Activated CD4-positive, alpha-beta T cell treated with anti-CD3 and anti-CD28 coated beads for 1 hour (primary cell): ENCODE data around the gene NRXN3.

Source experiments
- DNase-seq: peaks from one replicate; pipeline ENCODE4 v3.0.0-alpha.2; 2020

The NRXN3 gene

DNA sequence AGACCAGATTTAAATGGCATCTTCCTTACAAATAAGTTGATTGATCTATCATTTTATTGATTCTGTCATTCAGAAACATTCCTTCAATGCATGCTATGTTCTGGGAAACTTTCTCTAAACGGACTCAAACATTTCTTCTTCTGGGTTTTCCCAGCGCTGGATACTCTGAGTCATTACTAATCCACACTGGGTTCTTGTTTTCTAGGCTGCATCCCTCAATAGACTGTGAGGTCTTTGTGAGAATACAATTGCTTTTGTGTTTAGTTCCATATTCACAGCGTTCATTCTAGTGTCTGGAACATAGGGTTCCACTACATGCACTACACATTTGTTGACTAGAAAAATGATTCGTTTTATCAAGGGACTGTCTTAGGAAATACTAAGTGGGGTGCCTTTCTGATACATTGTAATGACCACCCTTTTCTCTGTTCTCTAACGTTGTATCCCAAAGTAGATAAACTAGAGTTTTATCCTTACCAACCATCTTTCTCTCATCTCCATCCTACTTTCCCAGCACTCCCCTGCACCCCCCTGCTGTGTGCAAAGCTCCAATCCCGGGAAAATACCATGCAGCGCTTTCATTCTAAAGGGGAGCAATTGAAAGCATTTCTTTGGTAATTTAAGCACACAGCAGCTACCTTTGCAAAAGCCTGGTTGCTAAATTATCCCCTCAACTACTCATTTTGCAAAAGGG is 1162.5 kb downstream of the NRXN3 start:
- no peak for DNase-seq

DNA sequence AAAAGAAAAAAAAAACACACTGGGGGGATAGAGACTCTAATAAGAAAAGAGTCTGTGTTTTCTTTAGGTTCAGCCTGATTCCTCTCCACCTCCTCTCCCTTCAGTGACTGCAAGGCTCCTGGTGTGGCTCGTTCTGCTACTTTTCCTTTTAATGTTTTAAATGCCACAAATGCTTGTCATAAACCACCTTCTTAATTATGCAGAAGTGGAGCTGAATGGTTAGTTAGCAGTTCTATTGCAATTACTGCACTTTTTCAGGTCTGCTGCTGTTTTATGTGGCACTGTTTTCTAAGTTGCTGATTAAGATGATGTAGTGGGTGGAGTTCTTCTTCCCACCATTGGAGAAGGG is 1163.0 kb downstream of the NRXN3 start:
- DNase-seq: no peak

DNA sequence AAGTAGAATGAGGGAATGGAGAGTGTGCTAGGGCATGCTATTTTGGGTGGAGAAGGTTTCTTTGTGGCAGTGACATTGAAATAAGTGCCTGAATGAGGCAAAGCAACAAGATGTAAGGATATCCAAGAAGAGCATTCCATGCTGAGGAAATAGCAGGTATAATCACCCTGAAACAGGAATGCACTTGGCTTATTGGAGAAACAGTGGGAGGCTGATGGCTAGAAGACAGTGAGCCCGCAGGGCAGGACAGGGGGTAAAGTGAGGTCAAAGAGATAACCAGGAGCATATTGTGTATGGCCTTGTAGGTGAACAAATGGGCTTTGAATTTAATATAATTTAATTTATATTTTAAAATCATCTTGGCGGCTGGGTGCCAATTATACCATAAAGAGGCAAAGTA is 1164.1 kb downstream of the NRXN3 start:
- DNase-seq: no peak

DNA sequence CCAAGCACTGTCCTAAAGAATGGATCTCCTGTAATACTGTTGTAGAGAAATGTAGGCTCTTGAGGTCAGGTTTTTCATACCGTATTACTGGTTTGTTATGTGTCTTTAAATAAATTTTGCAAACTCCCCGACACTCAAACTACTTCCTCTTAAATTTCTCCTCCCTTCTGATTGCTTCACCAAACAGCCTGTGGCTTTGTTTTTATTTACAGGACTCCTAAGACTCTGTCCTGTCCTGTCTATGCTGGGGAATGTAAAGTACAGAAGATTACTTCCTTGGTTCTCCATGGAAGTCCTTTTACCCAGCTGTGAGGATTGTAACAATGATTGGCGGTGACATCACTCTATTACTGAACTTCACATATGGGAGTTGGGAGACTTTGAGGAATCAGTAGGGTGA is 1167.6 kb downstream of the NRXN3 start:
- DNase-seq: no peak

DNA sequence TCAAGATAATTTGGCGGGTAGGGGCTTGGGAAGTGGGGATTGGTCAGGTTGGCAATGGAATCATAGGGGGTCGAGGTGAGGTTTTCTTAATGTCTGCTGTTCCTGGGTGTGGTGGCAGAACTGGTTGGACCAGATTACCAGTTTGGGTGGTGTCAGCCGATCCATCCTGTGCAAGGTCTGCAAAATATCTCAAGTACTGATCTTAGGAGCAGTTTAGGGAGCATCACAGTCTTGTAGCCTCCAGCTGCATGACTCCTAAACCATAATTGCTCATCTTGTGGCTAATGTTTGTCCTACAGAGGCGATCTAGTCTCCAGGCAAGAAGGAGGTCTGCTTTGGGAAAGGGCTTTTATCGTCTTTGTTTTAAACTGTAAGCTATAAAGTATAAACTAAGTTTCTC is 1172.8 kb downstream of the NRXN3 start:
- no peak for DNase-seq

DNA sequence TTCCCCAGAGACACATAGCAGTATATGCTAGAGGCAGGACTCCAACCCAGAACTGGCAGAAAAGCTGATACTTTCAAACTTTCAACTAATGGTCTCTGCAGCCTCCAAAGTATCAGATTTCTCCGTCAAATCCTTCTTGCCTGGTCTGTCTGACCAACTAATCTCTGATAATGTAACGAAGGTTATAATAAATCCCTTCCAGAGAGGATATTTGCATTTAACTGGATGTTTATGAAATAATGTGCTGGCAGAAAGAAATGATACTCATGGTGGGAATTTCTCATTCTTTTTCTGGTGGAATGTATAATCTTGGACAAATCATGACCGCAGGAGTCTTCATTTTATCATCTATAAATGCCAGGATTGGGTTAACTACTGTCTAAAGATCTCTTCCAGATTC is 1180.8 kb downstream of the NRXN3 start:
- no peak for DNase-seq

DNA sequence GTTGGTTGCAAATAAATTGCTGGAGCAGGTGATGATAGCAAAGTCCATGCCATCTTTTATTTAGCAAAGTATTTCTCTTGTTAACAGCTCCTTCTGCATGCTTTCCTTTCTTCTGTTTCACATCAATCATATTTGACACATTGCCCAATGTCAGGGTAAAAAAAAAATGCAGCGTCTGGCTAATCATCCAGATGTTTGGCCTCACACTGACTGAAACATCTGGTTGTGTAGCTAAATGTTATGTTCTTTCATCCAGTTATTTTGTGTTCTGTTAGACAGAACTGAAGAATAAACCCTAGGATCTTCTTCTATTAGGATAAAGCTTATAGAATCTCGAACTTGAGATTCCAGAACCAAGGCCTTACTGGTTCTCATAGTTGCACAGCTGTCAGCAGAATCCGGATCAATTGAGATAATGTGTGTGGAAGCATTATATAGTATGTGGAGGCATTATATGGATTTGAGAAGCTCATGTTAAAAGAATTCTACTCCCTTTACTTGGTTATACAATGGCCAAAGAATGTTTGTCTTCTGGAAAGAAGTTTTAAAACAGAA is 1182.0 kb downstream of the NRXN3 start:
- no peak for DNase-seq

DNA sequence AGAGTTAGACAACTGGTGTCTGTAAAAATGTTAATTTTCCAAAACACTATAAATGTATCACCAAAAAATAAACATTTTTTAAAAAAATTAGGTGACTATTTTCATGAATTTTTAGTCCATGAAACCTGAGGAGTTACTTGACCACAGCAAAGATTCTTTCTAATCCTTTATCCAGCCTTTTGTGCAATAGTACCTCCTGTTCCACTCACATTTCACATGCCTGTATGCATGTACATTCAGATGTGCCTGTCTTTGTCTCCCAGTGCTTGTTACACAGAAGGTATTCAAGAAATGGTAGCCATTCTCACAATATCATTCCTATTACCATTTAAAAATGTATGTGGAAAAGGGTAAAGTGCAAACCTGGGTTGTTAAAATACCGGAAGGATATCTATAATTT is 1184.2 kb downstream of the NRXN3 start:
- DNase-seq: no peak

DNA sequence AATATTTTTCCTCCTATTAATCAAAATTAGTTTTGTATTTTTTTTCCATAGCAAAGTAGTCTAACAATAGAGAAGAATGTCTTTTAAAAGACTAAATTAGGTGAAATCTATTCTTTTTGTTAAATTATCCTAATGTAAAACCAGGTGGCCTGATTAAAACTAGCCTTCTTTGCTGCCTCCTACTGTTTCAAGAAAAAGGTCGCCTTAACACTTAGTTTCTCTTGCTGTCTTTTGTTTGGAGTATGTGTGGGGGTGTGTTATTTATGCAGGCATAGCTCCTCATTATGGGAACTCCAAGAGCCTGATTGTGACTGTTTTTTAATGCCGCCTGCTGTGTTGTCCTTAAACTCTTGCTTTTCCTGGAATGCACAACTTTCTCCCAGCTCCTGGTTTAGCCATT is 1185.9 kb downstream of the NRXN3 start:
- no peak for DNase-seq

DNA sequence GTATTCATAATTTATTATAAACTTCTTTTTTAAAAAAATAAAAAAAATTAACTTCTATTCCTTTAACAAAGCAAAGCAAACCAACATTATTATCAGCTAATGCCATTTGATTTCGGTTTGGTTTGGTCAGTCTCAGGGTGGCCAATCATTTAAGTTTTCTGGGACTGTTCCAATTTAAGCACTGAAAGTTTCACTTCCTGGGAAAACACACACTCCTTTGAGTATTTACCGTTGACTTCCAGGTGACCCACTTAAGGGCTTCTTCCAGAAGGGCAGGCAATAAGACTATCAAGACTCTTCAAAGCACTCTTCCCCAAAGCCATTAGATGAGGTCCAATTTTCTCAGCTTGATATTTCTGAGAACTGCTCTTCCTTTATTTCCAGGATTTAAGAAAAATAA is 1187.1 kb downstream of the NRXN3 start:
- no peak for DNase-seq

DNA sequence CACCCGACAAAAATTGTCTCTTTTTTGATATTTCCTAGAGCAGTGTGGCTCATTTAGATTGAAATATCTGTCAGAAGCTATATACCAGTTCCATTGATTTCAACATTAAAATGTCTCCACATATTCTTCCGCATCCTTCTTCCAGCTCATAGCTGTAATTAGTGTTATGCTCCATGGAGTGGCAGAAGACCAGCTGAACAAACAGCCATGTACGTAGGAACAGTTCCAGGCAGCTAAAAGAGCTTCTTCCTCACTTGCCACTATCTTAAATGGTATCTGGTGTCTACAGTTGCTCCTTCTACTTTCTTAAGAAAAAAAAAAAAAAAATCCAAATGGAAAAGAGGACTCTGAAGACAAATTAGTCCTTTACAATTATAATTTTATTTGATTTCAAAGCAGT is 1193.1 kb downstream of the NRXN3 start:
- no peak for DNase-seq

DNA sequence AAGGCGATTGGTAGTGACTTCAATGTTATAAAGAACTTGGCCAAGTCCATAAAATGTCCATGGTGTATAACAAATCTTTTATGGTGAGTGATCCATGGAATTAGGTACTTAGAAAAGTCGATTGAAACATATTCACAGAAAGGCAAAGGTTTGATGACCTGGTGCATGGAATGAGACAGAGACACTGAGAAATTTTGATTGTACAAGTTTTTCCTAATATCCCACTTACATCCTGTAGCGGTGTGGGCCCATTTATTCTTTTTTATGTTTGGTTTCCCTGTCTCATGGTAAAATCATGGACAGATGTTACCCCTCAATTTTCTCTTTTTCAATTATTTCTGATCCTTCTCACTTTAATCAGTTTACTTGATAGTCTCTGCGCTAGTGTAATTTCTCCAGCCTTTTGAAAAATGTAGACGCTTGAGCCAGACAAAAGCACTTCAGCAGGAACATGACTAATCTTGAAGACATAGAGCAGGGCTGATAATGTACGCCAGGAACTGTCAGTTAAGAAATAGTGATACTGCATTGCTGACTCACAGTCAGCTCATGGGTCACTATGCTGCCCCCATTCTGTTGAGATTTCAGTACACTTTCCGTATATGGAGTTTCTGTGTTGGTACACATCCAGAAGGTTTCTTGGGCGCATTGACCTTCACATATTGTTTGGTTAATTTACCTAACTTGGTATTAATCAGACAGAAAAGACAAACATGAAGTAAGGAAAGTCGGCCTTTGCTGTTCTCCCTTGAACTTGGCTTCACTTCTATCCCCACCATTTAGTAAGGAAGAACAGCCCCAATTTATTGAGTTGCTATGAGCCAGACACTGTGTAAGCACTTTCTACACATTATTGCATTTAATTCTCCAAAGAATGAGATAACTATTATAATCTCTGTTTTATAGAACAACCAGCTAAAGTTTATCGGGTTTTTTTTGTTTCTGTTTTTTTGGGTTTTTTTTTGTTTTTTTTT is 1199.5 kb downstream of the NRXN3 start:
- DNase-seq: no peak

DNA sequence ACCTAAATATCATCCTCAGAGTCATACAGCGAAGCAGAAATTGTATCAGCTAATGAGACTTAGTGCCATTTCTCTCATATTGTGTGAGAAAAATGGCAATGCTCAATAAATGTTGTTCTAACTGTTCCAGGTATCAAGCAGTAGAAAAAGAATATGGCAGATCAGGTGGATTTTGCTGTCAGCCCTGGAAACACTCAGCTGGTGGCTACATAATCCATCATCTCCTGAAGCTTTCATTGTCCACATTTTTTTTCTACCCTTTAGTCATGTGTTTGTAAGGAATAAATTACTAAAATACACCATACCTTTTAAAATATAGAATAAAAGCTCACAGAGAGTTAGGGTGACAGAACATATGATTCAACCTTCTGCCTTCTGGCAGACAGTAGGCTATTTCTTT is 1200.8 kb downstream of the NRXN3 start:
- no peak for DNase-seq

DNA sequence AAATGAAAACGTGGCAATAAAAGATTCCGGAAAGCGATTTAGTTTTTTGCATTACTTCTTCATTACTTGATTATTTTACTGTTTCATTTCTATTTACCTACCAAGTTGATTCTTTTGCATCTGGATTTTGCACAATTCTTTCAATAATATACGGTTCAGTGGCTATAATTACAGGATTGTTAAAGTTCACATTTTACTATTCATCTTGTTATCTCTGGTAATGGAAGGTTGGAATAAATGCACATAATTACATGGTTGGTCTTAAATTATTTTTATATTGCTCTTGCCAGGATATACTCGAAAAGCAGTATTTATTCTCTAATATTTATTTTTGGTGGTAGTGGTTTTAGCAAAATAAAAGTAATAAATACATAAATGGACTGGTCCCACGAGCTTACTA is 1203.3 kb downstream of the NRXN3 start:
- no peak for DNase-seq

DNA sequence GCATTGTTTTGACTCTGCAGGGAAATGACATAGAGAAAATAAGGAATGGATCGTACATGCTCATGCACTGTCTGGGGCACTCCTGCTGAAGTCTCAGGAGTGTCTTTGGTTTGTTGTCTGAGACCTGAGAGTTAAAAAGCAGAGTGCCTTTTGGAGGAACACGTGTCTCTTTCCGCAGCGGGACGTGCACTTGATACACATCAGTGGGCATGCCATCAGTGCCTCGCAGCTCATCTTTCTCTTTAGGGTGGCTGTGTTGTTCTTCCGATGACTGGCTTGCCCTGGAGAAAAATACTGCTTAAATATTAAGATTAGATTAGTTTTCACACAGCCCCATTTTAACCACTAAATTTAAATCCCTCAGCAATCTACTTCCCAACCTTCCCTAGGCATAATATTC is 1205.2 kb downstream of the NRXN3 start:
- DNase-seq: no peak

DNA sequence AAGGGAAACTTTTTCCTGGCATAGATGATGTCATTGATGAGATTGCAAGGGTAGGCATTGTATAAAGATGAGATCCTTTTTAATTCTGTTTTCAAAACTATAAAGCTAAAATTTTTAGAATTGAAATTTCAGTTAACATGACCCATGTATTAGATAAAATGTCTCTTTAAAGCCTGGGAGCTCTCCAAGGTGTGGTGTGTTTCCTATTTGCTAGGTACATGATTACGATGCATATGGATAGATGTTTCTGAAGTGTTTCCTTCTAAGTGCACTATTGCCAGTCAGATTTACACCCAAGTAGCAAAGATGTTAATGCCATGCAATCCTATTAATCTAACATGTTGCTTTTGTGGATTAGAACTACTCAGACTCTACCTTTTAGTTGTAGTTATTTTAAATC is 1206.4 kb downstream of the NRXN3 start:
- DNase-seq: no peak

DNA sequence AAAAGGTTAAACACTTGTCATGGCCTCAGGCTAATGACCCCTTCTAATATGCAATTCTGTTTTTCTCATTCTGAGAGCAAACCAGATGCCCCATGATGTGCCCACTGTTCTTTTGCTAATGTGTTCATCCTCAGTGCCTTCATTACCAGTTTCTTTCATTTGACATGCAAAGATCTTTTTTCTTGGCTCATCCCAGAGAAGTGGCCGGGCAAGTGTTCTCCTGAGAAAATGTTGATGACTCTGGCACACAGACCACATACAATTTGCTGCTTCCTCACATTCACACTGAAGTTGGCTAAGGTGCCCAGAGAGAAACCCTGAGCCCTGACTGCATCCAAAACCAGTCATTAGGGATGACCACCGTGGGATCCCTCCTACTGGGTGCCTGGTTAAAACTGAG is 1207.8 kb downstream of the NRXN3 start:
- no peak for DNase-seq

DNA sequence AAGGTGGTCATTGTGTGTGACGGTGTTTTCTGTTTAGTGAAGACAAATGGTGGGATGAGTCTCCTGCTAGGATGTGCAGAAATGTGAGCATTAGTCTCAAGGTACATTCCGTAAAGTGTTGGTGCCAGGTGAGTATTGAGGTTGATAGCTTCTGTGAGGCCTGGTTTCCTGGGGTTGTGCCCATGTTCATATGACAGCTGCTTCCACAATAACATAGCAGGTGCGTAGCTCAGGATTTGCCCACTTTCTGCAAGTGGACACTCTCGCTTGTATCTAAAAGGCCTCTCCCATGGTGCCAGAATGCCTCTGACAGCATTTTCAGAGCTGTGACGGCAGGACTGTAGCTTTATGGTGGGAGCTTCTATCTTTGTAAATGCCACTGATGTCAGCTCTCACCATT is 1209.1 kb downstream of the NRXN3 start:
- no peak for DNase-seq

DNA sequence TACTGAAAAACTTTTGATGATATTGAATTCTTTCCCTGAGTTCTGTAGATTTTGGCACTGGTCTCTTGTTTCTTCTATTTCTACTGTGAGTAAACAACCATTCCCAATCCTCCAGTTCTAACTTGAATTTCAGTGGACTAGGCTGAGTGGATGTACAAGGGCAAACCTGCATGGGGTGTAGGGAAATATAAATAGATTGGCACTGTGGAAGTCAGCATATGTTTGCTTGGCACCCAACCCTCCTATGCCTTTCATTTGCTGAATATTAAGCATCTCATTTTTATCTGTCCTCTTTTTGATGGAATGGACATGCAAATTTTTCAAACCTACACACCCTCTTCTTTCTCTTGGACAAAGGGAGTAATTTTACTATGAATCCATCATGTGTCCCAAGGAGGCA is 1212.9 kb downstream of the NRXN3 start:
- no peak for DNase-seq

DNA sequence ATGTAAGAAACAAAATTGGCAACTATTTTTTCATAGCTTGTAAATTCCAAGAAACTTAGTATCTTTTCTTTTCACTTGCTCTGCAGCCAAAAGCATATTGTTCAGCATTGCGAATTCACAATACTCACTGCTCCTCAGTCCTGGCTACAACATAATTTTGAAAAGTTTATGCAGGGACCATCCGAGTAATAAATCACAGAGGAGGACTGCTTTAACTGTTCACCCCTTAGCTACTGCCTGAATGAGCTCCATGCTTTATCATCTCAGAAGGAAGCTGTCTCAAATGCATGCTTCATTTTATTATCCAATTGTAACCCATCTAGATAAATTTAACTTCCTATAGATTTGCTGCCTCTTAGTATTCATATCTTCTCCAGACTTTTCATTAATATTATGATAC is 1213.3 kb downstream of the NRXN3 start:
- DNase-seq: no peak

DNA sequence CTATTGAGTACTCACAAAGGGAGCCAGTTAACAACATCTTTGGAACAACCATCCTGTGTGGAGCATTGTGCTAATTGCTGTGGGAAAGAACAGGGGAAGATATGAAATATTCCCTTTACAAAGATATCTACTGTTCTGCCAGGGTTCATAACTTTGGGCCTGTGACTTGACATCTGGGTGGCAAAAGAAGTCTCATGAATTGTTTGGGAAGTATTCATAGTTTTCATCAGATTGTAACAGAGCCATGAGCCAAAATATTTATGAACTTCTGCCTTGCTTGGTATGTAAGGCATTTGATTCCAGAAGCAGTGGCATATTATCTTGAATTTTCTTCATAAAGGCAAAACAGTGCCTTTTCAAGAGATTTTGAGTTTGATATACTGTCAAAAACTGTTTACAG is 1224.9 kb downstream of the NRXN3 start:
- DNase-seq: no peak

DNA sequence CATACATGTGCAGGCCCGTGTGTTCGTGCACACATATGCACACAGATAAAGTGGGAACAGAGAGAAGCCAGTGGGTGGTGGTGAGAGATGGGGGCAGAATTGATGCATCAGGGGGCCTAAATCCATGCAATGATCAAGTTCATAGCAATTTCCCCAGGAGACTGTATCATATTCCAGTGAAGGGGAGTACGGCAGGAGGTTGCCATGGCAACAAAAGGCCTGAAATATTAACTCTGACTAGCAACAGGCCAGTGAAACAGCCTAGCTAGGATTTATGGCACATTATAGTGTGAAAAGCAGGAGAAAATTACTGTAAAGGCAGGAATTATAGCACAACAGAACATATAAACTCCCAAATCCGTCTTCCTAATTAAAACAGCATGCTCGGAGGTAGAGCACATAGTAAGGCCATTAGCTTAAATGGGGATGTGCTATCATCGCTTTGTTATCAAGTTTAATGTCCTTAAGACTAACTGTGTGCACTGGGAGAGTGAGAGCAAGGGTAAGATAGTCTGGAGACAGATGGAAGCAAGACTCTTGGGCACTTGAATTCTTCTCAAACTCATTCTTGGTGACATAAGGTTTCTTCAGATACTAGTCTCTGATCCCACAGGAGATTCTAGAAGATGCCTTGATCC is 1234.8 kb downstream of the NRXN3 start:
- no peak for DNase-seq

DNA sequence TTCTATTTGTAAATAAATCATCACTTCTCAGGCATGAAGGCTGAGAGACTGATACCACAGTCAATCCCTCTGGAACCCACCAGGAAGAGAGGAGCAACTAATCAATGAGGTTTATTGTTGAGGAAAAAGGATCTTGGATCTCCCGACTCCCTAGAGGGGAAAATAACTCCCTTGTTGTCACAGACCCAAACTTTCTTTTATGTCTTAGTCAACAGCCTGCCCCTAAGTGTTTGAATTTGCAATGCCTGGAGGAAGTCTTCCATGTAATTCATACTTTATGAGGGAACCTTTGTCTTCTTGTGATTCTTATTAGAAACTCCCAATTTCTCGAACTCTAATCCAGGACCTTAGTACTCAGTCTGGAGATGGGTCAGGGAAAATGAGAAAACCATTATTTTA is 1235.3 kb downstream of the NRXN3 start:
- DNase-seq: no peak

DNA sequence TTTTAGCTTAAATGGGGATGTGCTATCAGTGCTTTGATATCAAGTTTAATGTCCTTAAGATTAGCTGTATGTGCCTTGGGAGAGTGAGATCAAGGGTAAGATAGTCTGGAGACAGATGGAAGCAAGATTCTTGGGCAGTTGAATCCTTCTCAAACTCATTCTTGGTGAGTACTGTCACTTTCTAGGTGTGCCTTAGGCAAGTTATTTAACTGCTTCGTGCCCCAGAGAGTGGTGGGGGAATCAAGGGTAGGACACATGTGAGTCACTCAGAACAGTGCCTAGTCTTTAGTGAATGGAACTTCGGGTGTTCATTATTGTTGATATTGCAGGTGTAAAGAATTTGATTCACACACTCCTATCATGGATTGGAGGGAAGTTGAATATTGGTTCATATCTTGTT is 1237.4 kb downstream of the NRXN3 start:
- DNase-seq: no peak
